Type B pancreatic cell (in vitro differentiated cells): Measurements from ENCODE around the gene DAZL. TPM values are rescaled to one million over a fixed set of nuclear protein-coding genes. Genes with fewer than 3 reads are reported as not detected.

Source experiments
- DNase-seq: peaks from one replicate; pipeline ENCODE4 v3.0.0; 2021; ENCODE audit warnings: mixed read lengths; ENCODE audit not compliant: unreplicated experiment; ENCODE audit errors: extremely low spot score
- H3K27ac Mint-ChIP-seq: 2 replicates; pipeline ENCODE4 v1.8.0; 2021; ENCODE audit warnings: mild to moderate bottlenecking, mixed read lengths
- H3K27me3 Mint-ChIP-seq: 2 replicates; pipeline ENCODE4 v1.8.0; 2021; ENCODE audit warnings: mixed read lengths
- H3K36me3 Mint-ChIP-seq: 2 replicates; pipeline ENCODE4 v1.8.0; 2021; ENCODE audit warnings: mixed read lengths
- H3K4me1 Mint-ChIP-seq: one replicate; pipeline ENCODE4 v1.8.0; 2021; ENCODE audit warnings: mixed read lengths; ENCODE audit not compliant: unreplicated experiment
- H3K4me3 Mint-ChIP-seq: 2 replicates; pipeline ENCODE4 v1.8.0; 2021; ENCODE audit warnings: mild to moderate bottlenecking, mixed read lengths
- H3K9me3 Mint-ChIP-seq: 2 replicates; pipeline ENCODE4 v1.8.0; 2021; ENCODE audit warnings: mixed read lengths
- total RNA-seq: library from RNA; stranded (reverse); gene quantifications from 2 replicates; pipeline ENCODE4 v1.2.1, GENCODE V29; 2021; ENCODE audit warnings: low replicate concordance
- TF ChIP-seq, protein P1 (sequence below): fragments of 200-600 bp; sonication (generic); conservative IDR thresholded peaks from 2 replicates; pipeline ENCODE4 v1.5.0; 2021; ENCODE audit warnings: antibody characterized with exemption, mild to moderate bottlenecking

Gene DAZL
- total RNA-seq, 1 donor from 2014 or later, result not detected

DNA sequence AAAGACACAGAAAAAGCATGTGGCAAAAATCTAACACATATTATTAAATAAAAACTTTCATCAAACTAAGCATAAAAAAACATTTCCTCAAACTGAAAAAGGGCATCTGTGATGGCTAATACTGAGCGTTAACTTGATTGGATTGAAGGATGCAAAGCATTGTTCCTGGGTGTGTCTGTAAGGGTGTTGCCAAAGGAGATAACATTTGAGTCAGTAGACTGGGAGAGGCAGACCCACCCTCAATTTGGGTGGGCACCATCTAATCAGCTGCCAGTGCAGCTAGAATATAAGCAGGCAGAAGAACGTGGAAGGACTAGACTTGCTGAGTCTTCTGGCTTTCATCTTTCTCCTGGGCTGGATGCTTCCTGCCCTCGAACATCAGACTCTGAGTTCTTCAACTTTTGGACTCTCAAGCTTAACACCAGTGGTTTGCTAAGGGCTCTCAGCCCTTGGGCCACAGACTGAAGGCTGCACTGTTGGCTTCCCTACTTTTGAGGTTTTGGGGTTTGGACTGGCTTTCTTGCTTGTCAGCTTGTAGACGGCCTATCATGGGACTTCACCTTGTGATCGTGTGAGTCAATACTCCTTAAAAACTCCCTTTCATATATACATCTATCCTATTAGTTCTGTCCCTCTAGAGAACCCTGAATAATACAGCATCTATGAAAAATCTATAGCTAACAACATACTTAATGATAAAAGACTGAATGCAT, 45.4 kb downstream of the DAZL start:
- H3K27me3 Mint-ChIP-seq, result no peaks in the 10 kb centered on the region
- H3K36me3 Mint-ChIP-seq, result no peaks in the 10 kb centered on the region
- H3K9me3 Mint-ChIP-seq, result peaks cover 7% of the 10 kb centered on the region
- TF ChIP-seq, protein P1, sequence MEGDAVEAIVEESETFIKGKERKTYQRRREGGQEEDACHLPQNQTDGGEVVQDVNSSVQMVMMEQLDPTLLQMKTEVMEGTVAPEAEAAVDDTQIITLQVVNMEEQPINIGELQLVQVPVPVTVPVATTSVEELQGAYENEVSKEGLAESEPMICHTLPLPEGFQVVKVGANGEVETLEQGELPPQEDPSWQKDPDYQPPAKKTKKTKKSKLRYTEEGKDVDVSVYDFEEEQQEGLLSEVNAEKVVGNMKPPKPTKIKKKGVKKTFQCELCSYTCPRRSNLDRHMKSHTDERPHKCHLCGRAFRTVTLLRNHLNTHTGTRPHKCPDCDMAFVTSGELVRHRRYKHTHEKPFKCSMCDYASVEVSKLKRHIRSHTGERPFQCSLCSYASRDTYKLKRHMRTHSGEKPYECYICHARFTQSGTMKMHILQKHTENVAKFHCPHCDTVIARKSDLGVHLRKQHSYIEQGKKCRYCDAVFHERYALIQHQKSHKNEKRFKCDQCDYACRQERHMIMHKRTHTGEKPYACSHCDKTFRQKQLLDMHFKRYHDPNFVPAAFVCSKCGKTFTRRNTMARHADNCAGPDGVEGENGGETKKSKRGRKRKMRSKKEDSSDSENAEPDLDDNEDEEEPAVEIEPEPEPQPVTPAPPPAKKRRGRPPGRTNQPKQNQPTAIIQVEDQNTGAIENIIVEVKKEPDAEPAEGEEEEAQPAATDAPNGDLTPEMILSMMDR, result no peak
- DNase-seq, result no peak
- no peak overlapping the region for H3K4me3 Mint-ChIP-seq
- H3K27ac Mint-ChIP-seq, result no peak overlapping the region
- peaks cover 3% of the 10 kb centered on the region for H3K4me1 Mint-ChIP-seq

DNA sequence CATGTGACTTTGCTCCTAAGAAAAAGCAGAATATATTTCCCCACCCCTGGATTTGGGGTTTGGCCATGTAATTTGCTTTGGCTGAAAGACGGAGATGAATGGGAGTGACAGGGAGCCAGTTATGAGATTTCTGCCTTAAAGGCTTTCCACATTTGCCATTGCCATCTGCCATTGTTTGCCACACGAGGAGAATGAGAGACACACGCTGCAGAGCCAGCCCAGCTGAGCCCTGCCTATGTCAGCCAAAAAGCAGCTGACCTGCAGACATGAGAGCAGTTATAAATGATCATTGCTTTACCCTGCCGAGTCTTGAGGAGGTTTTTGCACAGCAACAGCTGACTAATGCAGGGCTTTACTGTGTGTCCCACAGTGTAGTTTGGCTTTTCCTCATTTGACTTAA, 51.1 kb downstream of the DAZL start:
- H3K36me3 Mint-ChIP-seq, result no peaks in the 10 kb centered on the region
- no peak overlapping the region for H3K27ac Mint-ChIP-seq
- TF ChIP-seq, protein P1, result no peak
- DNase-seq, result no peak
- H3K4me3 Mint-ChIP-seq, result no peak overlapping the region
- peaks cover 12% of the 10 kb centered on the region for H3K27me3 Mint-ChIP-seq
- no peaks in the 10 kb centered on the region for H3K9me3 Mint-ChIP-seq
- peaks cover 7% of the 10 kb centered on the region for H3K4me1 Mint-ChIP-seq

GRCh38 chr3:16552757-16553156, 52.5 kb downstream of the DAZL start:
- DNase-seq, result no peak
- Mint-ChIP-seq H3K4me1 (peaks cover 7% of the 10 kb centered on the region), H3K27me3 (peaks cover 16% of the 10 kb centered on the region), H3K27ac (no peak overlapping the region), H3K36me3 (no peaks in the 10 kb centered on the region), H3K9me3 (peaks cover 7% of the 10 kb centered on the region), H3K4me3 (no peak overlapping the region)
- TF ChIP-seq, protein P1, result no peak

DNA sequence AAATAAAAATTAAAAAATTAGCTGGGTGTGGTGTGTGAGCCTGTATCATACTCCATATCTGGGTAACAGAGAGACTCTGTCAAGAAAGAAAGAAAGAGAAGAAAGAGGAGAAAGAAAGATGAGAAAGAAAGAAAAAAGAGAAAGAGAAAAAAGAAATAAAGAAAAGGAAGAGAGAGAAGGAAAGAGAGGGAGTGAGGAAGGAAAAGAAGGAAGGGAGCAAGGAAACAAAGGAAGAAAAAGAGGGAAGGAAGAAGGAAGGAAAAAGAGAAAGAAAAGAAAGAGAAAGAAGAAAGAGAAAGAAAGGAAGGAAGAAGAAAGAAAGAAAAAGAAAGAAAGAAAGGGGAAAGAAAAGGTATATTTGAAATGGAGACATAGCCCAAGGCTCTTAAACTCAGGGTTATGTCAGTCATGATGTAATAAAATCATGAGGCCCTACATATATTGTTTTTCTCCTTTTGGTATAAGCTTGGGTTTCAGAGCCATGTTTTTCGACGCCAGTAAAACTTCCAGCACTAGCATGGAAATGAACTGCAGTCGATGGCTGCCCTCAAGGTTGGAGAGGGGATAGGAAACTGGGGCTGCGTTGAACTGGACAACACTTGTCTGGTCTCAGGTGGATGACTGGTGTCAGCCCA, 53.8 kb downstream of the DAZL start:
- Mint-ChIP-seq H3K9me3 (peaks cover 8% of the 10 kb centered on the region), H3K4me3 (no peak overlapping the region), H3K4me1 (peaks cover 7% of the 10 kb centered on the region), H3K27ac (peak overlapping the region; percentile 86), H3K27me3 (peaks cover 16% of the 10 kb centered on the region), H3K36me3 (no peaks in the 10 kb centered on the region)
- no peak for DNase-seq
- TF ChIP-seq, protein P1, result no peak

GRCh38 chr3:16550676-16551341, 54.4 kb downstream of the DAZL start:
- H3K27ac Mint-ChIP-seq, result peak overlapping the region; percentile 86
- TF ChIP-seq, protein P1, result peak; percentile 94
- peak overlapping the region; percentile 42 for H3K4me3 Mint-ChIP-seq
- peaks cover 7% of the 10 kb centered on the region for H3K4me1 Mint-ChIP-seq
- no peaks in the 10 kb centered on the region for H3K36me3 Mint-ChIP-seq
- H3K9me3 Mint-ChIP-seq, result peaks cover 8% of the 10 kb centered on the region
- DNase-seq, result peak; percentile 78
- H3K27me3 Mint-ChIP-seq, result peaks cover 16% of the 10 kb centered on the region
